Muscle layer of colon (tissue), 2 donors: ENCODE measurements around the gene DNER.

ENCODE experiments used
- H3K27ac ChIP-seq: one replicate; pipeline ENCODE4 v1.7.0; 2013; ENCODE audit warnings: low read depth, mild to moderate bottlenecking, low read length, moderate library complexity
- H3K27me3 ChIP-seq, 2 donors: one replicate each; pipeline ENCODE4 v1.7.0; 2013; ENCODE audit warnings: low read length in 2 of 2, mild to moderate bottlenecking in 2 of 2; ENCODE audit not compliant: insufficient read depth in 2 of 2, control insufficient read depth in 1 of 2
- H3K36me3 ChIP-seq: one replicate; pipeline ENCODE4 v1.7.0; 2013; ENCODE audit warnings: mild to moderate bottlenecking, low read length; ENCODE audit not compliant: insufficient read depth
- H3K4me1 ChIP-seq: one replicate; pipeline ENCODE4 v1.7.0; 2013; ENCODE audit warnings: mild to moderate bottlenecking, low read length; ENCODE audit not compliant: insufficient read depth
- H3K4me3 ChIP-seq, 2 donors: one replicate each; pipeline ENCODE4 v1.7.0; 2013; ENCODE audit warnings: low read length in 2 of 2, low read depth in 1 of 2, mild to moderate bottlenecking in 1 of 2, moderate library complexity in 1 of 2
- H3K9ac ChIP-seq: one replicate; pipeline ENCODE4 v1.7.0; 2013; ENCODE audit warnings: low read length
- H3K9me3 ChIP-seq: one replicate; pipeline ENCODE4 v1.7.0; 2013; ENCODE audit warnings: mild to moderate bottlenecking, low read length
- donor health status: abdominal sarcoma.
- donor health status: Adenocarcinoma of cecum.

Gene DNER

DNA sequence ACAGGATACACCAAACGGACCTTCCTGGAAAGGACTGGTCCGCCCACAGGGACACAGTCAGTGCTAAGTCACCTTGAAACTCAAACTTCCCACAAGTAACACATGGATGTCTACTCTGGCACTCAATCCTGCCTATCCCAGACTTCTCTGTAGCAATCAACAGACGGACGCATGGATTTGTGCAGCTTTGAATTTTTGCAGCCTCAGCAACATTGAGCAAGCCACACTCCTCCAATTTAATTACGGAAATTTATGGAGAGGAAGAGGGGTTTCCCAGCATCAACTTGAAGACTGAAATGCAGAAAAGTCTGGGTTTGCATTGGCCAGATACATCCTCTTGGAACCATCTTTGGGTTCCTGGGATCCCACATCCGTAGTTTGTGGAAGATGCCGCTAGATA lies 26.2 kb downstream of the DNER start:
- no peaks in the 10 kb centered on the region for H3K4me1 ChIP-seq
- no peak overlapping the region for H3K4me3 ChIP-seq
- H3K36me3 ChIP-seq: no peaks in the 10 kb centered on the region
- no peaks in the 10 kb centered on the region for H3K27me3 ChIP-seq
- H3K9ac ChIP-seq: no peak overlapping the region
- no peaks in the 10 kb centered on the region for H3K9me3 ChIP-seq
- H3K27ac ChIP-seq: no peak overlapping the region

DNA sequence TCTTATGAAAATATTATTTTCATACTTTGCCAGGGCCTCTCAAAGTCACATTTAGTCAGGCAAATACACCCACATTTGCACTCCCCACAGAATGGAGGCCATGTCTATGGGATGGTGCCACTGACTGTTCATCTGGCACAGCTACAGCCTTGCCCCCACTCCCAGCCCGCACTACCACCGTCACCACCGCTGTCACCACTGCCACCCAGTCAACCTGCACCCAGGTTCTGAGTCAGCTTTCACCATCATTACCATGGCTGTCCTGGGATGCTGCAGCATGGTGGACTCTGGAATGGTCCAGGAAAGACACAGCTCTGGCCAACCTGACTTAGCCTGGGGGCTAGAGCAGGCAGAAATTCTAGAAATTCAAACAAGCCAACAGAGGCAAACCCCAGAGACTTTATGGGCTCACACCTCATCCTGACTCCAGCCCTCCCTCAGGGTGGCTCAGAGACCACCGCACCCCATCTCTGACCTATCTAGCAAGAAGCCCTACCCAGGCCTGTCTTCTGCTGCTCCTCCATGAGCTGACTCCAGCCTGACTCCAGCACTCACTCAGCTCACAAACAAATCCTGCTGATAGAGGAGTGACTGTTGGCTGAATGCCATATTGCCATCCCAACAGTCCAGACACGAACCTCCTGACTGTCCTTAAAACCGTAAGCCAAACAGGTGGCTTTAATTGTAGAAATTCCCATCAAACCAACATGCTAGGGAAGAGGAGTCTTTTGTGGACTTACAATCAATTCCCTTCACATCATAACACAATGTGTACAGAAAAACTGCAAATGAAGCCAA lies 28.0 kb downstream of the DNER start:
- Histone ChIP-seq H3K36me3 (no peaks in the 10 kb centered on the region), H3K4me1 (no peaks in the 10 kb centered on the region), H3K27me3 (no peaks in the 10 kb centered on the region), H3K27ac (no peak overlapping the region), H3K9me3 (no peaks in the 10 kb centered on the region), H3K9ac (no peak overlapping the region), H3K4me3 (no peak overlapping the region)

DNA sequence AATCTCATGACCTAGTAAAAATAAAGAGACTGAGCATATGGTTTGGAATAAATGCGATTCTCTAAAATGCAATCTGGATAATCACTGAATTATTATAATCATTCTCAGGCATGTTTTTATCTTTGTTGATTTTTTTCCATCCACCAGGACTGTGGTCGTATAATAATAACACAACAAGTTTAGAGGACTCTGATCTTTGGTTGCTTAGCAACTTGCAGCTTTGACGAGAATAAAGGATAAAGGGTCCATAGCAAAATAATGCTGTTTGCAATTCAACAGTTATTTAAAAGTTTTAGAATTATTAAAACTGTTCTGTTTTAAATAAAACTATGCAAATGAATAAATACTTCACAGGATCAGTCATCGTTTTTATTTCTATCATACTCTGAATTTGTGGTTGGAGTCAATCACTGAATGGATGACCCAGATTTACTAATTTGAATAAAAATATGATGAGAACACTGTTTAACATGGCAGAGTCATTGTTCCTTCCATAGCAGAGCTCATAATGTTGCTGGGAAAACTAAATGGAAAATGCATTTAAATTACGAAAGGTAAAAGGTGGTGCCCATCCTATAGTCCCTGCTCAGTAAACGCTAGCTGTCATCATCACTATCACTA lies 29.3 kb downstream of the DNER start:
- Histone ChIP-seq H3K9ac (no peak overlapping the region), H3K9me3 (no peaks in the 10 kb centered on the region), H3K27ac (no peak overlapping the region), H3K27me3 (no peaks in the 10 kb centered on the region), H3K4me1 (no peaks in the 10 kb centered on the region), H3K36me3 (no peaks in the 10 kb centered on the region), H3K4me3 (no peak overlapping the region)

DNA sequence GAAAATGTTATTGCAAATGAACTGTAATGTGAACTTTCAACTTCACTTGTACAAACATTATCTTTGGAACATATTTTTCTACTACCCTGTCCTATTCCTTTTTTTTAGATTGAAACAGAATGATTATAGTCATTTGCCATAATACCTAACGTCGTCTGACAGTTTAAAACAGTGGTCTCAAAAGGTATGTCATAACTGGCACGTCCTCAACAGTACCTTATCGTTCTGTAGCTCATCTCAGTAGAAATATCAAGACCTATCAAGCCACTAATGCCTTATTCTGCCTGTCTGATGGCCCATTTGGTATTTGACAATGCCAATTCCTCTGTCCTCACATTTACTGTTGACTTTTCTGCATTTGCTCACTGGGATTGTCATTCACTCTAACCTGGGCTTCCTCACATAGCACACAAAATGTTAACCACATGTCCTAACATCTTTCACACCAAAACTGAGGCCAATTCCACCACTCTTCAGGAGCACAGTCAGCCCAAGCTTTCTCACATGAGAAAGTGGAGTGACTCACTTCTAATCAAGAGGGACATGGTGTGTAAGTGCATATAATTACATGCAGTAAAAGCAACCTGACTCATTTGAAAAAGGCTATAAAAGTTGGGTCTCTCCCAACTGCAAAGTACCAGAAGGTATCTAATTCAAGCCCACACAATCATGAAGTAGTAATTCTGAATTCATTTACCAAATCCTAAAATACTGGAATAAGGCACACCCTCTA lies 34.8 kb downstream of the DNER start:
- Histone ChIP-seq H3K4me3 (no peak overlapping the region), H3K27me3 (peaks cover 0 to 4% of the 10 kb centered on the region in 2 donors)

DNA sequence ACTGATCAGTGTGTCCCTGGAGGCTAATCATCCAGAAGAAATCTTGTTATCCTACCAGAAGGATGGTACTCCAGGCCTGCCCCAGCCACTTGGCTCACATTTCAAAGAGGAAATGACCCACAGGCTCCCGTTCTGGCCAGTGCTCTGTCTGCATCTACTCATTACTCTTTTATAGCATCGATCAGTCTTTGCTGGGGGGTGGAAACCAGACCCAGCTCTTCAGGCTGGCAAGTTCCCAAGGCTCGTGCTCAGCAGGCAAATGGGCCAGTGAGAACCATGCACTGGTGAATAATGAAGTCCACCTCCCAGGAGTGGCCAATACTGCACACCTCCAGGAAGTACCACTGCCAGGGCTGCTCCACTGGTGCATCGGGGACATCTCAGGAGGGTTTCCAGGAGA lies 38.8 kb downstream of the DNER start:
- no peaks in the 10 kb centered on the region for H3K9me3 ChIP-seq
- no peaks in the 10 kb centered on the region for H3K4me1 ChIP-seq
- H3K36me3 ChIP-seq: no peaks in the 10 kb centered on the region
- H3K27ac ChIP-seq: no peak overlapping the region
- peaks cover 0 to 4% of the 10 kb centered on the region in 2 donors for H3K27me3 ChIP-seq
- H3K9ac ChIP-seq: no peak overlapping the region
- no peak overlapping the region for H3K4me3 ChIP-seq

More for the DNA sequence above, 34.8 kb downstream of the DNER start:
- Histone ChIP-seq H3K9ac (no peak overlapping the region), H3K36me3 (no peaks in the 10 kb centered on the region), H3K4me1 (no peaks in the 10 kb centered on the region), H3K27ac (no peak overlapping the region), H3K9me3 (no peaks in the 10 kb centered on the region)

DNA sequence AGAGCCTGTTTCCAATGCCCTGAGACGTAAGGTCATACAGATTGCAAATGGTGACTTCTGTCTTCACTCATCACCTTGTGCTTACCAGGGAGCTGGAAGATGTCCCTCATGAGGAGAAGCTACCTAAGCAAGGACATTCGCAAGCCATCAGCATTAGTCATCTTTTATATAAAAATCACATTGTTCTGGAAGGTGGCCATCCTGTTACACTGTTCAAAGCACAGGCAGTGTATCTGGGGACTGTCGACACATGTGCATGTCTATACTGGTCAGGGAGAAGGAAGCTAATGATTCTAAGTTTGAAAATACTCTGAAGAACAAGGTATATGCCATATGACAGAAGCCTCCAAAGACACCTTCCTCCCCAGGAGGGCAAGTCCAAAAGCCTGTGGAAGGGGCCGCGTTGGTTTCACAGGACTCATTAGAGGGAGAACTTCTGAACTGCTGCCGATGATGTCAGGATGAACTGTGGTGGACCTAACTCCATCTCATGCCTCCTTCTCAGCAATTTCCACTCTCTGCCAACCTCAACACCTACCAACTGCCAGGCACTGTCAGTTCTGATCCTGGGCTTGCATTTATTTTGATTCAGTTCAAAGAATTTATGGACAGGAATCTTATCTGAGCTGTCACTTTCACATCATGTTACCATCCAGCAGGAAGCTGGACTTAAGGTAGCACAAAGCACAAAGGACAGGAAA lies 39.4 kb downstream of the DNER start:
- Histone ChIP-seq H3K9me3 (no peaks in the 10 kb centered on the region), H3K27me3 (peaks cover 0 to 4% of the 10 kb centered on the region in 2 donors), H3K4me1 (no peaks in the 10 kb centered on the region), H3K36me3 (no peaks in the 10 kb centered on the region), H3K4me3 (no peak overlapping the region), H3K9ac (no peak overlapping the region), H3K27ac (no peak overlapping the region)

DNA sequence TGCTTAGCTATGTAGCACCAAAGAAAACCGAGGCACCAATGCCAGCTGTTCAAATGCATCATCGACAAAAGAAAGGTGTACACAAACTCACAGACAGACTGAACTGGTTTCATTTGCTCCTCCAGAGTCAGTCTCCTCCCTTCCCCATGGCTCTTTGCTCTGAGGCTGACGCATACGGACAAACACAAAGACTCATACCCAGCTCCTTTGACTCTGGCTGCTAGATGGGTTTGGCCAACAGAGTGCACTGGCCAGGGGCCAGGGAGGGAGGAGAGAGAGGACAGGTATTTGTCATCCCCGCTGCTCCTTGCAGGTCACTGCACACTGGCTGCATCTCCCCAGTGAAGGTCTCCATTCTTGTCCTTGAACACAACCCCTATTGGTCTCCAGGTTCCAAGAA lies 40.7 kb downstream of the DNER start:
- no peak overlapping the region for H3K27ac ChIP-seq
- H3K9ac ChIP-seq: no peak overlapping the region
- H3K4me3 ChIP-seq: no peak overlapping the region
- H3K9me3 ChIP-seq: no peaks in the 10 kb centered on the region
- H3K36me3 ChIP-seq: no peaks in the 10 kb centered on the region
- peaks cover 0 to 4% of the 10 kb centered on the region in 2 donors for H3K27me3 ChIP-seq
- H3K4me1 ChIP-seq: no peaks in the 10 kb centered on the region

DNA sequence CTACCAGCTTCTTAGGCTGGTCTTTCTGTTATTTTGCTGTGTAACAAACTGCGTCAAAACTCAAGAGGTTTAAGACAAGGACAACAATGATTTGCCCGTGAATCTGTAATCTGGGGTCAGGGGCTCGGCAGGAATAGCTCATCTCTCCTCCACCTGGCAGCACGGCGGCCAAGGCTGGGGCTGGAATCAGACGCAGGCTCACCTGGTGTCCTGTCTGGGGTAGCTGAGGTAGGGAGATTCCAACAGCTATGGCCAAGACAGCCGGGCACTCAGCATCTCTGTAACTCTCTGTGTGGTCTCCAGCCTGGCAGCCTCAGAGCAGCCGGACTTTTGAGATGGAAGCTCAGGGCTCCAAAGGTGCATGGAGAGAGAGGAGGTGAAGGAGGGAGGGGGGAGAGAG lies 42.3 kb downstream of the DNER start:
- no peak overlapping the region for H3K27ac ChIP-seq
- H3K4me1 ChIP-seq: no peaks in the 10 kb centered on the region
- no peak overlapping the region for H3K4me3 ChIP-seq
- no peaks in the 10 kb centered on the region for H3K9me3 ChIP-seq
- no peaks in the 10 kb centered on the region for H3K36me3 ChIP-seq
- H3K9ac ChIP-seq: no peak overlapping the region
- H3K27me3 ChIP-seq: peaks cover 0 to 4% of the 10 kb centered on the region in 2 donors

DNA sequence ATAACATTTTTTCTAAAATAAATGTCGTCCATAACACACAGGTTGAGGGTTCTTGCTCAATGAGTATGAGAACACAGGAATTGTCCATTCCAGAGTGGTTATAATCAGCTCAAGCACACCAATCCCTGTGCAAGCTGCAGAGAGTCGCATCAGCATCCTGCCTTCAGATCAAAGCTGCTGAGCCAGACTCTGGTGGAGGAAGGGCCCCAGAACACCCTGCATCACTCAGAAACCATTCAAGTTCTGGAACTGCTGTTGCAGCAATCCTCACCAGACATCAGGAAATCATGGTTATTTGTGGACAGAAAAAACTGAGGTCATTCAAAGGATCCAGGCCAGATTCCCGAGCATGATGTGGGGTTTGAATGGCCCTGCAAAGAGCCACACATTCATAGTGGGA lies 44.5 kb downstream of the DNER start:
- no peak overlapping the region for H3K4me3 ChIP-seq
- no peak overlapping the region for H3K27ac ChIP-seq
- no peaks in the 10 kb centered on the region for H3K36me3 ChIP-seq
- no peak overlapping the region for H3K9ac ChIP-seq
- H3K27me3 ChIP-seq: no peaks in the 10 kb centered on the region
- no peaks in the 10 kb centered on the region for H3K4me1 ChIP-seq
- no peaks in the 10 kb centered on the region for H3K9me3 ChIP-seq

DNA sequence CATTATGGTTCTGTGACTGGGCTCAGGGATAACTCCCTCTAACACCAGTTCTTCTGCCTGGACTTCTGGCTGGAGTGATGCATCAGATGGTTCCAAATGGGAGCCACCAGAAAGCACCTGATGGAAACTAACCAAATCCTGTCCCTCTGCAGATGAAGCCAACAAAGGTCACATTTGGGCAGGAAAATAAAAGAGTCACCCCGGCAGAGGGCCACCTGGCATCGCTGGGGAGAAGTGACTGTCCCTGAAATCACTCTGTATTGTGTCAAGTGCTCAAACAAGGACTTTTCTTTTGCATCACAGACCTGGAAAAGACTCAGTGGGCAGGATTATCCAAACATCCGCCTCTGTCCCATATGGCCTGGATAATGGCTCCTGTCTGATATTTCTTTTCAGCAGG lies 47.5 kb downstream of the DNER start:
- no peaks in the 10 kb centered on the region for H3K9me3 ChIP-seq
- no peak overlapping the region for H3K27ac ChIP-seq
- no peaks in the 10 kb centered on the region for H3K4me1 ChIP-seq
- no peak overlapping the region for H3K9ac ChIP-seq
- no peaks in the 10 kb centered on the region for H3K36me3 ChIP-seq
- H3K27me3 ChIP-seq: no peaks in the 10 kb centered on the region
- H3K4me3 ChIP-seq: no peak overlapping the region

DNA sequence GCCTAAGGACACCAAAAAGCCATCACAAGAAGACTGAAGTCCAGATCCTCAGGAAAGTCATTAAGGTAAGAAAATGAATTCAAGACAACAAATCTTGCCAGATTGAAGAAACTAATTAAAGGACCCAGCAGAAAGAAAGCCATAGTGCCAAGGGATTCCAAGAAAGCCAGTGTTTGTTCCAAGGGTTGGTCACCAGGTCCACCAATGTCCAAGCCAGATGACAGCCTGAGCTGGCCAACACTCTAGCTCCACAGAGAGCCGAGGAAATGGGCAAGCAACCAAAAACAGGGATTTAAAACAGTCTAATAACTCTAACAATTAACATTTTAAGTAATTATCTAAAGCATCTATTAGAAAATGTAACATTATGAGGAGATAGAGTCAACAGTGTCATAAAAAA lies 49.2 kb downstream of the DNER start:
- no peak overlapping the region for H3K4me3 ChIP-seq
- no peaks in the 10 kb centered on the region for H3K36me3 ChIP-seq
- H3K4me1 ChIP-seq: no peaks in the 10 kb centered on the region
- H3K9ac ChIP-seq: no peak overlapping the region
- H3K27ac ChIP-seq: no peak overlapping the region
- H3K9me3 ChIP-seq: no peaks in the 10 kb centered on the region
- H3K27me3 ChIP-seq: no peaks in the 10 kb centered on the region
